ENCODE results near the gene PTGIR. TPM values are rescaled to one million over a fixed set of nuclear protein-coding genes. Genes with fewer than 3 reads are reported as not detected.

The PTGIR gene
- total RNA-seq, 1 donor from 2014 or later, result 218 TPM

DNA sequence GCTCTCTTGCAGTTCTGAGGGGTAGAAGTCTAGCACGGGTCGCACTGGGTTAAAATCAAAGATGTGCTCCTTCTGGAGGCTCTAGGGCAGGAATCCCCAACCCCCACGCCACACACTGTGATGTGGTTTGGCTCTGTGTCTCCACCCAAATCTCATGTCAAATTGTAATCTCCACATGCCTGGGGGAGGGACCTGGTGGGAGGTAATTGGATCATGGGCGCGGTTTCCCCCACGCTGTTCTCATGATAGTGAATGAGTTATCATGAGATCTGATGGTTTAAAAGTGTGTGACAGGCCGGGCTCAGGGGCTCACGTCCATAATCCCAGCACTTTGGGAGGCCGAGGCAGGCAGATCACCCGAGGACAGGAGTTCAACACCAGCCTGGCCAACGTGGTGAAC lies 50.4 kb downstream of the PTGIR start:
- peaks cover 15% of the 10 kb centered on the region for H3K27me3 Mint-ChIP-seq (ENCODE audit: low read depth)
- H3K4me1 Mint-ChIP-seq (ENCODE audit: low read depth), result peaks cover 11% of the 10 kb centered on the region
- no peaks in the 10 kb centered on the region for H3K9me3 Mint-ChIP-seq
- intact Hi-C loops (cut with micrococcal nuclease), result no loop called here
- DNase-seq (ENCODE audit: low spot score), result peak; percentile 34
- no peak overlapping the region for H3K4me3 Mint-ChIP-seq (ENCODE audit: low read depth)
- no peaks in the 10 kb centered on the region for H3K36me3 Mint-ChIP-seq (ENCODE audit: low read depth)
- H3K27ac Mint-ChIP-seq, result peak overlapping the region; percentile 2

DNA sequence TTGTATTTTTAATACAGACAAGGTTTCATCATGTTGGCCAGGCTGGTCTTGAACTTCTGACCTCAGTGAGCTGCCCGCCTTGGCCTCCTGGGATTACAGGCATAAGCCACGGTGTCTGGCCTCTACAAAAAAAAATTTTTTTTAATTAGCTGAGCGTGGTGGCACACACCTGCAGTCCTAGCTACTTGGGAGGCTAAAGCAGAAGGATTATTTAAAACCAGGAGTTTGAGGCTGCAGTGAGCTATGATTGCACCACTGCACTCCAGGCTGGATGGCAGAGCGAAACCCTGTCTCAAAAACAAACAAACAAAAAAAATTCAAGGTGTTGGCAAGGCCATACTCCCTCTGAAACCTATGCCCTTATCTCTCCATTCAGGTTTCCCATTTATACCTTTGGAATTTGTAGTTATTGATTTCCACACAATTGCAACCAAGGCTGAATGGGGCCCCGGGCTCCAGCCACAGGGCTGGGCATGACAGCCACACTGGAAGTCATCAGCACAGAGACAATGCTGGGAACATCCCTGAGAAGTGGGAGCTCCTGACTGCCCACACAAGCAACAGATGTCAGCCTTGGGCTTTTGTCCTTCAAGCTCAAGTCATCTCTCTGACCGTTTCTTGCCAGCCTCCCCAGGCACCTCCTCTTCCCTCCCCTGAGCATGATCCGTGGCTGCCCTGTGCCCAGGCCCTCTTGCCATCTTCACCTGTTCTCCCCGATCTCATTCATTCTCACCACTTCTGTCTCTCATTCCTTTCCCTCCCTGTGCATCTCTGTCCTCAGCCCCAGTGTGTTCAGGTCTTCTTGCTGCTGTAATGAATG lies 51.0 kb downstream of the PTGIR start:
- no peaks in the 10 kb centered on the region for H3K36me3 Mint-ChIP-seq (ENCODE audit: low read depth)
- H3K4me3 Mint-ChIP-seq (ENCODE audit: low read depth), result no peak overlapping the region
- intact Hi-C loops (cut with micrococcal nuclease), result no loop called here

DNA sequence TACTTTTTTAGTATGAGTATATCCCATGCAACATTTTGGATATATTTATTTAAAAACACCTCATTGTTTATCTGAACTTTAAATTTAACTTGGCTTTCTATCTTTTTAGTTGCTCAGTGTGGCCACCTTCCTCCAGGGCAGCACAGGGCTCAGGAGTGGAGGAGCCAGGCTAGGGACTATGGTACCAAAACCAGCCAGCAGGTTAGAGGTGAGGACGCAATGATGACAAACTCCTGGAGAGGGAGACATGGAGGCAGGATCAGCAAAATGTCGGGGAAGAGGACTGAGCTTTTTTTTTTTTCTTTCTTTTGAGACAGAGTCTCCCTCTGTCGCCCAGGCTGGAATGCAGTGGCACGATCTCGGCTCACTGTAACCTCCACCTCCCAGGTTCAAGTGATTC lies 53.4 kb downstream of the PTGIR start:
- Mint-ChIP-seq H3K36me3 (ENCODE audit: low read depth) (no peaks in the 10 kb centered on the region), H3K9me3 (no peaks in the 10 kb centered on the region), H3K27ac (no peak overlapping the region), H3K27me3 (ENCODE audit: low read depth) (peaks cover 12% of the 10 kb centered on the region), H3K4me3 (ENCODE audit: low read depth) (no peak overlapping the region), H3K4me1 (ENCODE audit: low read depth) (peaks cover 10% of the 10 kb centered on the region)
- intact Hi-C loops (cut with micrococcal nuclease), result no loop called here
- DNase-seq (ENCODE audit: low spot score), result peak; percentile 13

More for the DNA sequence above, 51.0 kb downstream of the PTGIR start:
- DNase-seq (ENCODE audit: low spot score), result no peak
- Mint-ChIP-seq H3K9me3 (no peaks in the 10 kb centered on the region), H3K27ac (peak overlapping the region; percentile 2), H3K27me3 (ENCODE audit: low read depth) (peaks cover 12% of the 10 kb centered on the region), H3K4me1 (ENCODE audit: low read depth) (peaks cover 11% of the 10 kb centered on the region)

Other genes with a start within 250 kb of the PTGIR start
- gene CCDC8, start 211.5 kb downstream of the PTGIR start, total RNA-seq, result not detected in 2 replicates
- gene PNMA8C, start 196.2 kb downstream of the PTGIR start, total RNA-seq, result not detected in 2 replicates
- not detected in 2 replicates for gene PNMA8A, start 153.5 kb downstream of the PTGIR start, total RNA-seq
- not detected in 2 replicates for gene PNMA8B, start 129.2 kb downstream of the PTGIR start, total RNA-seq
- 537 and 553 TPM in 2 replicates for gene CALM3, start 23.8 kb downstream of the PTGIR start, total RNA-seq
- gene GNG8, start 11.1 kb upstream of the PTGIR start, total RNA-seq, result 21.4 and 29.1 TPM in 2 replicates
- gene DACT3, start 36.1 kb upstream of the PTGIR start, total RNA-seq, result 6.1 and 6.5 TPM in 2 replicates
- 77.9 and 79.8 TPM in 2 replicates for gene PRKD2, start 92.0 kb upstream of the PTGIR start, total RNA-seq
- 23.1 and 23.8 TPM in 2 replicates for gene FKRP, start 121.0 kb upstream of the PTGIR start, total RNA-seq
- gene STRN4, start 121.4 kb upstream of the PTGIR start, total RNA-seq, result 96.2 and 97.7 TPM in 2 replicates
- 203 and 208 TPM in 2 replicates for gene SLC1A5, start 163.5 kb upstream of the PTGIR start, total RNA-seq
- 94.0 and 102 TPM in 2 replicates for gene AP2S1, start 225.8 kb upstream of the PTGIR start, total RNA-seq
- 25.5 and 28.5 TPM in 2 replicates for gene ARHGAP35, start 235.9 kb upstream of the PTGIR start, total RNA-seq

Measured in activated T-helper 2 cell treated with anti-CD3 and anti-CD28 coated beads, Interferon-gamma antibody, Interleukin-2, Interleukin-4, amounts not matched to agents 10 μg/mL and 5 μg/mL and 100 μg/mL, durations not matched to agents 14 hours and 24 hours and 36 hours (primary cell).